Measurements from ENCODE around the gene LRRC61.

GRCh38 chr7:150374472-150374871 lies 51.3 kb downstream of the LRRC61 start:
- TF ChIP-seq, protein P1, sequence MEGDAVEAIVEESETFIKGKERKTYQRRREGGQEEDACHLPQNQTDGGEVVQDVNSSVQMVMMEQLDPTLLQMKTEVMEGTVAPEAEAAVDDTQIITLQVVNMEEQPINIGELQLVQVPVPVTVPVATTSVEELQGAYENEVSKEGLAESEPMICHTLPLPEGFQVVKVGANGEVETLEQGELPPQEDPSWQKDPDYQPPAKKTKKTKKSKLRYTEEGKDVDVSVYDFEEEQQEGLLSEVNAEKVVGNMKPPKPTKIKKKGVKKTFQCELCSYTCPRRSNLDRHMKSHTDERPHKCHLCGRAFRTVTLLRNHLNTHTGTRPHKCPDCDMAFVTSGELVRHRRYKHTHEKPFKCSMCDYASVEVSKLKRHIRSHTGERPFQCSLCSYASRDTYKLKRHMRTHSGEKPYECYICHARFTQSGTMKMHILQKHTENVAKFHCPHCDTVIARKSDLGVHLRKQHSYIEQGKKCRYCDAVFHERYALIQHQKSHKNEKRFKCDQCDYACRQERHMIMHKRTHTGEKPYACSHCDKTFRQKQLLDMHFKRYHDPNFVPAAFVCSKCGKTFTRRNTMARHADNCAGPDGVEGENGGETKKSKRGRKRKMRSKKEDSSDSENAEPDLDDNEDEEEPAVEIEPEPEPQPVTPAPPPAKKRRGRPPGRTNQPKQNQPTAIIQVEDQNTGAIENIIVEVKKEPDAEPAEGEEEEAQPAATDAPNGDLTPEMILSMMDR (conservative IDR thresholded peaks at IDR 0.05; ENCODE audit: low read length): no peak
- TF ChIP-seq EZH2phosphoT487 (IDR thresholded peaks at IDR 0.05; ENCODE audit: borderline replicate concordance, low read depth, low read length): no peak

All from OCI-LY7 (cell line).